HK-2 (cell line): ENCODE data around the gene INHA.

ENCODE experiments used
- DNase-seq: peaks from one replicate; pipeline ENCODE4 v3.0.0-alpha.2; 2018; ENCODE audit not compliant: unreplicated experiment

INHA gene

GRCh38 chr2:219572237-219573001 lies at the start of gene INHA:
TSS of gene INHA (plus strand) at chr2:219572310. CDS start at chr2:219572375, 65 bp downstream.
- DNase-seq = no peak

GRCh38 chr2:219523031-219523671 lies 49.0 kb upstream of the INHA start:
- no peak for DNase-seq

DNA sequence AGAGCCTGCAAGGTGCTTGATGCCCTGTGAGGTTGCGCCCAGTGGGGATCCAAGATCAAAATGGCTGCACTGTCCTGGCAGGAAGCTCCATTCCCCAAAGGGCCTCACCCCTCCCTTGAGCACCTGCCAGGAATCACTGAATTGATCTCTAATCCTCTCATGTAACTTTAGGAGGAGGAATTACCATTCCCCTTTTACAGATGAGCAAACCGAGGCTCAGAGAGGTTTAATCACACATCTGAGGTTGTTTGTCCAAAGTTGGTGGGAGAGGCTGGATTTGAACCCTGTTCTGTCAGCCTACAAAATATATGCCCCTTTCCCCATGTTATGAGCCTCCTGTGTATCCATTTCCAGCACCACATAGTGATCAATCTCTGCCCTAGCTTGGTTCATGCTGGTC lies 47.3 kb upstream of the INHA start:
- no peak for DNase-seq

- no peak for DNase-seq
Measured at GRCh38 chr2:219525533-219526232, 46.4 kb upstream of the INHA start.

- no peak for DNase-seq
Measured at GRCh38 chr2:219526320-219527075, 45.6 kb upstream of the INHA start.

DNA sequence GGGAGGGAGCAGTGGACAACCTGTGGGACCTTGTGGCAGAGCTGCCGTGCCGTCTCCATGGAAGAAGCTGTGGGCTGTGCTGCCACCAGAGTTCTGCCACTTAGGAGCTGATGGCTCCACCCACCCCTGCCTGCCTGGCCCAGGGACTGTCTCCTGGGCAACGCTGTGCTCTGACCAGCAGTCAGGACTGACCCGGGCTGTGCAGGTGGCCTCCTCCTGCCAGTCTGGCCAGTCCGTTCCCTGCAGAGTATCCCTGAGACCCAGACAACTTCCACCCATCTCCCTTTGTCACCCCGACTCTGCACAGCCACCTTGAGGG lies 45.1 kb upstream of the INHA start:
- no peak for DNase-seq

DNA sequence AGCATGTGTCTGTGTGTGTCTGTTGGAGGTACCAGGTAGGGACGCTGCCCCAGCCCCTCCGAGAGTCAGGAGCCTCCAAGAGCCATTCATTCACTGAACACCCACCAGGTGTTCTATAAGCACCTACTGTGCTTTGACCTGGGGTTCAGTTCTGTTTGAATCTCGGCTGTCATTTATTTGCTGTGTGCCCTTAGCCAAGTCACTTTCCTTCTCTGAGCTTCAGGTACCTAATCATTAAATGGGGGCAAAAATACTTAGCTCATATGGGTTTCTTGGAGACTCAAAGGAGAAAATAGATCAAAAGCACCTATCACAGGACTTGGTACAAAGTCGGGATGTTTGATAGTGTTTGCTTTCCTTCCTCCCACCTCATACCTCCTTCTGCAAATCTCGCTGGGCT lies 44.6 kb upstream of the INHA start:
- DNase-seq = no peak

GRCh38 chr2:219530048-219530963 lies 41.8 kb upstream of the INHA start:
- peak; percentile 90 for DNase-seq

- no peak for DNase-seq
Measured at GRCh38 chr2:219531639-219532377, 40.3 kb upstream of the INHA start.

DNA sequence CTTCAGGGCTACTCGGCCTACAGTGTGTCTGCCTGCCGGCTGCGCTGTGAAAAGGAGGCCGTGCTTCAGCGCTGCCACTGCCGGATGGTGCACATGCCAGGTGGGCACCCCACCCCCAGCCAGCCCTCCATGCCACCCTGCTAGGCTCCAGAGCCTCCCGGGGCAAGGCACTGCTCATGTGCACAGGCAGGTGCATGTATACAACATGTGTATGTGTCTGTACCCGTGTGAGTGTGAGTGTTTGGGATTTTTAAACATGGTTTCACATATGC lies 39.8 kb upstream of the INHA start:
- no peak for DNase-seq

DNA sequence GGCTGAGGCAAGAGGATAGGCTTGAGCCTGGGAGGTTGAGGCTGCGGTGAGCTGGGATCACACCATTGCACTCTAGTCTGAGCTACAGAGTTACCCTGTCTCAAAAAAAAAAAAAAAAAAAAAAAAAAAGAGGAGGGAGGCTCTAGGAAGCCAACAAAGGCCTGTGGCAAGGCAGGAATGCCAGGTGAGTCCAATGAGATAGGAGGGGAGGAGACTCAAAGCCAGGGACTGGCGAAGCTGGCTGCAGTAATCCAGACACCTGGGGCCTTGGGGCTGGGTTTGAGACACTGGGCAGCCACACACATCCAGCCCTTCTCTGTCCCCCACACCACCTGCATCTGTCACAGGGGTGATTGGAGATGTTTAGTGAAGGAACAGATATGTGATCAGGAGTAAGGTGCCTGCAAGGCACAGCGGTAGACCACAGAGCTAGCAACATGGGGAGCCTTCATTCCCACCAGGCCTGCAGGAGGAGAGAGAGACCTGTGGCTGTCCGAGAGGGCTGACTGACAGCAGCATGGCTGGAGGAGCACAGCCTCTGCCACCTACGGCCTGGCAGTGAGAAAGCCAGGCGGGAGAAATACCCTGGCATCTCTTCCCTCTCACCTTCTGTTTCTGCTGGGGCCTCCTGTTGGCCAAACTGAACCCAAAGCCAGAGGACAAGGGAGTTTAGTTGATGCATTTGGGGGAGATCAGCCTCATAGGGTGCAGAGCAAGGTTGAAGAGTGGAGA lies 38.0 kb upstream of the INHA start:
- no peak for DNase-seq

DNA sequence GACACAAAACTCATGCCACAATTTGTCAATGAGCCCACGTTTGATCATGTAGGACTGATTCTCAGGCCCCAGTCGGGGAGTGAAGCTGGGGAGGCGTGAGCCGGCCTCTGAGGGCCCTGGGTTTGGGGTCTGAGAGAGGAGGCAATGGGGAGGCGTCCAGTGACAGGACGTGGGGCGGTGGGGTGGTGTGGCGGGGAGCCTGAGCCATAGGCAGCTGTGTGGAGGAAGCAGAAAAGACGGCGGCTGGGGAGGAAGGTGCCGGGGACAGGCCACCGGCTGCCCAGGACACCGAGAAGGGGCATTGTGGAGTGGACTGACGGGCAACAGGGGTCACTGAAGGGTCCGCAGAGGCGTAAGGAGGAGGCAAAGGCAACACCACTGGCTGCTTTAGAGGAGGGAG lies 35.7 kb upstream of the INHA start:
- DNase-seq = no peak

DNA sequence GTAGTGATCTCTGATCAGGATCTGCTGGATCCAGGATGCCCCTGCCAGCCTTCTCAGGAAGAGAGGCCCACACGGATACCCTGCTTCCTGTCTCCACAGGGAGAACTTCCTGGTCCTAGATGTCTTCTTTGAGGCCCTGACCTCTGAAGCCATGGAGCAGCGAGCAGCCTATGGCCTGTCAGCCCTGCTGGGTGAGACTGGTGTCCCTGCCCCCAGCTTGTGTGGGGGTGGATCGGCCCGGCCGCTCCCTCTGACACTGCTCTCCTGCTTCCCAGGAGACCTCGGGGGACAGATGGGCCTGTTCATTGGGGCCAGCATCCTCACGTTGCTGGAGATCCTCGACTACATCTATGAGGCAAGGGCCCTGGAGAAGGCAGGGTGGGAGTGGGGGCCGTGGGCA lies 35.1 kb upstream of the INHA start:
- DNase-seq = no peak

DNA sequence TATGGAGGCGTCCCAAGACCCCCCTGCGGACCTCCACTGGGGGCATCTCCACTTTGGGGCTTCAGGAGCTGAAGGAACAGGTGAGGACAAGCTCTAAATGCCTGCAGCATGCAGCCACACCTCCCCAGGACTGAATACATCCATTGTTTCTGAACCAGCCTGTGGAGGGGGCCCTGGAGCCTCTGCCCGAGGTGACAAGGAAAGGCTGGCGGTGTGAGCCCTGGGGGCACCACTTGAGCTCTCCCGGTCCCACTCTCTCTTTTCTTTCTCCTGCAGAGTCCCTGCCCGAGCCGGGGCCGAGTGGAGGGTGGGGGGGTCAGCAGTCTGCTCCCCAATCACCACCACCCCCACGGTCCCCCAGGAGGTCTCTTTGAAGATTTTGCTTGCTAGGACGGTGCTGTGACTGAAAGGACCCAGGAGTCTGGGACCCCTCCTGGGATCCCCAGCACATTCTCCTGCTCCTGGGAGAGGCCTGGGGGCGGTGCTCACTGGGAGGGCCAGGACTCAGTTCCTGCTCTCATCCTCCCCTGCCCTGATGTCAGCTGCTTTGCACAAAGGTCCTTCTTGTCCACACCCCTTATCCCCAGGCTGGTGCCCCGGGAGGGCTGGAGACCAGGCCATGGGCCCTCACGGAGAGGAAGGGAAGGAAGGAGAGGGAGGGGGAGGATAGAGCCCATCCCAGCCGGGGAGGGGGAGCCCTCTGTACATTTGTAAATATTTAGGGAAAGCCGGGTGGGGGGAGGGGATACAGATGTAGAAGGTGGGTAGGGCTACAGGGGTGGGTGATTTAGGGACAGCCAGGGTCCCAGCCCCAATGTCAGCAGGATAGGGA lies 34.2 kb upstream of the INHA start:
- no peak for DNase-seq

GRCh38 chr2:219538504-219538951 lies 33.6 kb upstream of the INHA start:
- no peak for DNase-seq

- no peak for DNase-seq
Measured at GRCh38 chr2:219538956-219539788, 32.9 kb upstream of the INHA start.

- no peak for DNase-seq
Measured at GRCh38 chr2:219539926-219540678, 32.0 kb upstream of the INHA start.
